K562 (cell line): ENCODE results near the gene FMNL1. TPM values are rescaled to one million over a fixed set of nuclear protein-coding genes. Genes with fewer than 3 reads are reported as not detected.

Experiments
- GABPB2 ChIP-seq: fragments of 250-450 bp; sonication (Bioruptor Pico); conservative IDR thresholded peaks from 2 replicates; pipeline ENCODE4 v1.5.1; 2021; ENCODE audit warnings: mild to moderate bottlenecking
- NFE2L1 ChIP-seq: fragments of 450-650 bp; IDR thresholded peaks from 2 replicates; pipeline ENCODE4 v1.6.1; 2016; ENCODE audit warnings: missing genetic modification characterization, low read depth, mild to moderate bottlenecking, missing compliant biosample characterization, moderate library complexity, borderline replicate concordance
- NONO ChIP-seq, 2 experiments: fragments of 200-400 bp in 1 of 2; fragments of 450-650 bp in 1 of 2; formaldehyde crosslinking in 1 of 2; IDR thresholded peaks; 2 replicates each; pipeline ENCODE4 v1.6.1; 2017; ENCODE audit warnings: low read depth in 2 of 2, mild to moderate bottlenecking in 2 of 2, moderate library complexity in 2 of 2, low read length in 1 of 2
- PHTF2 ChIP-seq: fragments of 250-450 bp; sonication (Bioruptor Pico); IDR thresholded peaks from 2 replicates; pipeline ENCODE4 v1.5.0; 2021; ENCODE audit warnings: mild to moderate bottlenecking
- RBM17 ChIP-seq: fragments of 200-400 bp; formaldehyde crosslinking; IDR thresholded peaks from 2 replicates; pipeline ENCODE4 v1.6.1; 2017; ENCODE audit warnings: low read depth, mild to moderate bottlenecking, low read length, borderline replicate concordance
- SIN3A ChIP-seq, 2 experiments: fragments of 150-350 bp in 1 of 2; IDR thresholded peaks; 2 replicates each; pipeline ENCODE4 v1.6.1; 2011 to 2016; ENCODE audit warnings: borderline replicate concordance in 2 of 2, low read depth in 2 of 2, low read length in 2 of 2, mild to moderate bottlenecking in 2 of 2, moderate library complexity in 2 of 2; ENCODE audit not compliant: control insufficient read depth in 1 of 2
- SLC30A9 ChIP-seq: fragments of 250-450 bp; sonication (Bioruptor Pico); IDR thresholded peaks from 2 replicates; pipeline ENCODE4 v1.8.0; 2022; ENCODE audit warnings: mild to moderate bottlenecking, moderate library complexity
- TAF1 ChIP-seq: IDR thresholded peaks from 2 replicates; pipeline ENCODE4 v1.6.1; 2011; ENCODE audit warnings: mild to moderate bottlenecking, low read length, moderate library complexity; ENCODE audit not compliant: insufficient read depth, control insufficient read depth, severe bottlenecking; ENCODE audit errors: extremely low read depth
- TARDBP ChIP-seq: fragments of 450-650 bp; IDR thresholded peaks from 2 replicates; pipeline ENCODE4 v1.6.1; 2016
- TBL1XR1 ChIP-seq, 2 experiments: IDR thresholded peaks; 2 replicates each; pipeline ENCODE4 v1.6.1; 2012; ENCODE audit warnings: improper control_type of control experiment in 2 of 2, low read length in 2 of 2, mild to moderate bottlenecking in 1 of 2
- TSC22D4 ChIP-seq: fragments of 450-650 bp; IDR thresholded peaks from 2 replicates; pipeline ENCODE4 v1.6.1; 2016; ENCODE audit warnings: missing genetic modification characterization, missing biosample characterization, control low read depth
- XRCC3 ChIP-seq: fragments of 450-650 bp; IDR thresholded peaks from 2 replicates; pipeline ENCODE4 v1.6.1; 2017; ENCODE audit warnings: mild to moderate bottlenecking, moderate library complexity
- YBX1 ChIP-seq: fragments of 450-650 bp; IDR thresholded peaks from 2 replicates; pipeline ENCODE4 v1.7.1; 2016; ENCODE audit warnings: mild to moderate bottlenecking
- ZFP36 ChIP-seq: fragments of 150-350 bp; IDR thresholded peaks from 2 replicates; pipeline ENCODE4 v1.6.1; 2018; ENCODE audit warnings: low read length, low read depth; ENCODE audit not compliant: partially characterized antibody
- ZNF445 ChIP-seq: fragments of 250-450 bp; sonication (Bioruptor Pico); IDR thresholded peaks from 2 replicates; pipeline ENCODE4 v1.4.0; 2020; ENCODE audit warnings: low read depth, mild to moderate bottlenecking, moderate library complexity
- ZNF780A ChIP-seq: fragments of 250-450 bp; sonication (Bioruptor Pico); IDR thresholded peaks from 2 replicates; pipeline ENCODE4 v1.5.0; 2021; ENCODE audit warnings: mild to moderate bottlenecking
- polyA plus RNA-seq, 8 experiments: library from polyadenylated mRNA; depleted of rRNA in 4 of 8; stranded (reverse) in 5 of 8; unstranded in 3 of 8; fragments of >200 nt; fragmentation: Nextera tagmentation in 2 of 8; fragmentation: Illumina TruSeq in 1 of 8; extraction: Ambion mirVana in 2 of 8; extraction: Trizol in 1 of 8; gene quantifications; 2 replicates each; pipeline versions ENCODE4 v1.2.1 to v1.2.3, GENCODE V29; 2011 to 2014; ENCODE audit warnings: inconsistent platforms in 1 of 8, missing spikeins in 1 of 8
- total RNA-seq, 7 experiments: library from RNA; depleted of rRNA in 6 of 7; stranded (reverse); fragments of >200 nt in 6 of 7; fragmentation: Illumina TruSeq in 2 of 7; extraction: Trizol in 2 of 7; gene quantifications; 2 replicates each; pipeline versions ENCODE4 v1.2.1 to v1.2.3, GENCODE V29; 2011 to 2021; ENCODE audit warnings: low replicate concordance in 1 of 7
- TF ChIP-seq, protein P1 (sequence below): fragments of 450-650 bp; formaldehyde crosslinking; IDR thresholded peaks from 2 replicates; pipeline ENCODE4 v1.4.0; 2022; ENCODE audit warnings: missing genetic modification characterization
- TF ChIP-seq, protein P2 (sequence below): fragments of 250-450 bp; sonication (Bioruptor Pico); IDR thresholded peaks from 2 replicates; pipeline ENCODE4 v1.5.0; 2021
- TF ChIP-seq, protein P3 (sequence below), 2 experiments: fragments of 450-650 bp; conservative IDR thresholded peaks; 2 replicates each; pipeline ENCODE4 v1.6.1; 2017; ENCODE audit warnings: mild to moderate bottlenecking in 2 of 2, moderate library complexity in 2 of 2
- TF ChIP-seq, protein P4 (sequence below): fragments of 250-450 bp; sonication (Bioruptor Pico); IDR thresholded peaks from 2 replicates; pipeline ENCODE4 v1.5.0; 2021; ENCODE audit warnings: mild to moderate bottlenecking, moderate library complexity

Gene FMNL1
- total and polyA plus RNA-seq, 9 of the 15 experiments (the other 6 are each of a cell fraction or from before 2014, with no cell fraction given) = 0.70 to 36.6 (median 7.7) TPM

DNA sequence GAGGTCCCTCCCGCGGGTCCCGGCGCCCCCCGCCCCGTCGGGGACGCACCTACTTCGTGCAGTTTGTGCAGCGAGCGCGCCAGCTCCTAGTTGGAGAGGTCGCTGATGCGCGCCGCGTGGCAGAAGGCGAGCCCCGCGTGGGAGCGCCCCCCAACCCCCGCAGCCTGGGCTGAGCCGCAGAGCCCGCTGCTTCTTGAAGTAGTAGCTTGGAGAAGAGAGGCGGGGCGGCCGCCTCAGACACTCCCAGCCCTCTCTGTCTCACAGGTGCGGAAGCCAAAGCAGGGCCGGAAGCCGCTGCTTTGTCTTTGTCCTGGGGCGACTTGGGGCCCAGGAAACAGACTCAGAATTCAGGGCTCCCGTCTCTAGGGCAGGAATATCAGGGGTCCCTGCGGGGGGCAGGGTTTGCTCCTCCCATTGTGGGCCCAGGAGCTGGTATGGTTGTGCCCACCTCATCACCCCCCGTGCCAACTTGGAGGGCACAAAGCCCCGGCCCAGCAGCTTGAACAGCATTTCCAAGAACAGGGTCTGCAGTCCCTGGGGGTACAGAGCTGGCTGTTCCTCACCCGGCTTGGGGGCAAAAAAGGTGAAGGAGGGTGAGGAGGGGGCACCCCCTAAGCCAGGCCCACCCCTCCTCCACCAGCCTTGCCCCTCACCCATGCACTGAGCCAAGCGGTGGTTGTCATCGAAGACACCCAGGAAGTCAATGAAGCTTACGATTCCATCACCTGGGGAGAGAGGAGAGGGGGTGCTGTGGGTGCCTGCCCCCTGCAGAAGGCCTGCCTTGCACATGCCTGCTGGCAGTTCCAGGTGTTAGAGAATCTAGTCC is 26.7 kb downstream of the FMNL1 start (continued):
- TF ChIP-seq, protein P1, sequence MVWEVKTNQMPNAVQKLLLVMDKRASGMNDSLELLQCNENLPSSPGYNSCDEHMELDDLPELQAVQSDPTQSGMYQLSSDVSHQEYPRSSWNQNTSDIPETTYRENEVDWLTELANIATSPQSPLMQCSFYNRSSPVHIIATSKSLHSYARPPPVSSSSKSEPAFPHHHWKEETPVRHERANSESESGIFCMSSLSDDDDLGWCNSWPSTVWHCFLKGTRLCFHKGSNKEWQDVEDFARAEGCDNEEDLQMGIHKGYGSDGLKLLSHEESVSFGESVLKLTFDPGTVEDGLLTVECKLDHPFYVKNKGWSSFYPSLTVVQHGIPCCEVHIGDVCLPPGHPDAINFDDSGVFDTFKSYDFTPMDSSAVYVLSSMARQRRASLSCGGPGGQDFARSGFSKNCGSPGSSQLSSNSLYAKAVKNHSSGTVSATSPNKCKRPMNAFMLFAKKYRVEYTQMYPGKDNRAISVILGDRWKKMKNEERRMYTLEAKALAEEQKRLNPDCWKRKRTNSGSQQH = no peak
- TF ChIP-seq TSC22D4 (tag) = no peak
- TF ChIP-seq RBM17 = no peak
- TF ChIP-seq NFE2L1 (tag) = no peak
- no peak for TF ChIP-seq SLC30A9
- no peak for TF ChIP-seq PHTF2
- TF ChIP-seq NONO (IDR thresholded peaks at IDR 0.05; ENCODE audit: low read depth in 2 of 2, low read length in 1 of 2) = no peak
- no peak for TF ChIP-seq ZNF445 (CRISPR knock-in tag)
- no peak for TF ChIP-seq YBX1
- TF ChIP-seq TAF1 = no peak
- TF ChIP-seq ZNF780A (CRISPR knock-in tag) = 0 out of 2 replicates have a peak, but pooled peaks have one; percentile 33
- peak in 1 of 2 experiments; percentile 67; a peak in 1 of 4 replicates for TF ChIP-seq SIN3A (IDR thresholded peaks at IDR 0.05; ENCODE audit: borderline replicate concordance in 2 of 2, control insufficient read depth in 1 of 2, low read depth in 2 of 2, low read length in 2 of 2)
- no peak for TF ChIP-seq XRCC3
- no peak for TF ChIP-seq GABPB2
- TF ChIP-seq TBL1XR1 (IDR thresholded peaks at IDR 0.05; ENCODE audit: low read length in 2 of 2) = no peak
- TF ChIP-seq ZFP36 = no peak
- no peak for TF ChIP-seq TARDBP
- TF ChIP-seq, protein P2, sequence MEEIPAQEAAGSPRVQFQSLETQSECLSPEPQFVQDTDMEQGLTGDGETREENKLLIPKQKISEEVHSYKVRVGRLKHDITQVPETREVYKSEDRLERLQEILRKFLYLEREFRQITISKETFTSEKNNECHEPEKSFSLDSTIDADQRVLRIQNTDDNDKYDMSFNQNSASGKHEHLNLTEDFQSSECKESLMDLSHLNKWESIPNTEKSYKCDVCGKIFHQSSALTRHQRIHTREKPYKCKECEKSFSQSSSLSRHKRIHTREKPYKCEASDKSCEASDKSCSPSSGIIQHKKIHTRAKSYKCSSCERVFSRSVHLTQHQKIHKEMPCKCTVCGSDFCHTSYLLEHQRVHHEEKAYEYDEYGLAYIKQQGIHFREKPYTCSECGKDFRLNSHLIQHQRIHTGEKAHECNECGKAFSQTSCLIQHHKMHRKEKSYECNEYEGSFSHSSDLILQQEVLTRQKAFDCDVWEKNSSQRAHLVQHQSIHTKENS = no peak
- TF ChIP-seq, protein P3, sequence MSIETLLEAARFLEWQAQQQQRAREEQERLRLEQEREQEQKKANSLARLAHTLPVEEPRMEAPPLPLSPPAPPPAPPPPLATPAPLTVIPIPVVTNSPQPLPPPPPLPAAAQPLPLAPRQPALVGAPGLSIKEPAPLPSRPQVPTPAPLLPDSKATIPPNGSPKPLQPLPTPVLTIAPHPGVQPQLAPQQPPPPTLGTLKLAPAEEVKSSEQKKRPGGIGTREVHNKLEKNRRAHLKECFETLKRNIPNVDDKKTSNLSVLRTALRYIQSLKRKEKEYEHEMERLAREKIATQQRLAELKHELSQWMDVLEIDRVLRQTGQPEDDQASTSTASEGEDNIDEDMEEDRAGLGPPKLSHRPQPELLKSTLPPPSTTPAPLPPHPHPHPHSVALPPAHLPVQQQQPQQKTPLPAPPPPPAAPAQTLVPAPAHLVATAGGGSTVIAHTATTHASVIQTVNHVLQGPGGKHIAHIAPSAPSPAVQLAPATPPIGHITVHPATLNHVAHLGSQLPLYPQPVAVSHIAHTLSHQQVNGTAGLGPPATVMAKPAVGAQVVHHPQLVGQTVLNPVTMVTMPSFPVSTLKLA (conservative IDR thresholded peaks at IDR 0.05) = peak in 1 of 2 experiments; percentile 4; a peak in 1 of 4 replicates
- TF ChIP-seq, protein P4, sequence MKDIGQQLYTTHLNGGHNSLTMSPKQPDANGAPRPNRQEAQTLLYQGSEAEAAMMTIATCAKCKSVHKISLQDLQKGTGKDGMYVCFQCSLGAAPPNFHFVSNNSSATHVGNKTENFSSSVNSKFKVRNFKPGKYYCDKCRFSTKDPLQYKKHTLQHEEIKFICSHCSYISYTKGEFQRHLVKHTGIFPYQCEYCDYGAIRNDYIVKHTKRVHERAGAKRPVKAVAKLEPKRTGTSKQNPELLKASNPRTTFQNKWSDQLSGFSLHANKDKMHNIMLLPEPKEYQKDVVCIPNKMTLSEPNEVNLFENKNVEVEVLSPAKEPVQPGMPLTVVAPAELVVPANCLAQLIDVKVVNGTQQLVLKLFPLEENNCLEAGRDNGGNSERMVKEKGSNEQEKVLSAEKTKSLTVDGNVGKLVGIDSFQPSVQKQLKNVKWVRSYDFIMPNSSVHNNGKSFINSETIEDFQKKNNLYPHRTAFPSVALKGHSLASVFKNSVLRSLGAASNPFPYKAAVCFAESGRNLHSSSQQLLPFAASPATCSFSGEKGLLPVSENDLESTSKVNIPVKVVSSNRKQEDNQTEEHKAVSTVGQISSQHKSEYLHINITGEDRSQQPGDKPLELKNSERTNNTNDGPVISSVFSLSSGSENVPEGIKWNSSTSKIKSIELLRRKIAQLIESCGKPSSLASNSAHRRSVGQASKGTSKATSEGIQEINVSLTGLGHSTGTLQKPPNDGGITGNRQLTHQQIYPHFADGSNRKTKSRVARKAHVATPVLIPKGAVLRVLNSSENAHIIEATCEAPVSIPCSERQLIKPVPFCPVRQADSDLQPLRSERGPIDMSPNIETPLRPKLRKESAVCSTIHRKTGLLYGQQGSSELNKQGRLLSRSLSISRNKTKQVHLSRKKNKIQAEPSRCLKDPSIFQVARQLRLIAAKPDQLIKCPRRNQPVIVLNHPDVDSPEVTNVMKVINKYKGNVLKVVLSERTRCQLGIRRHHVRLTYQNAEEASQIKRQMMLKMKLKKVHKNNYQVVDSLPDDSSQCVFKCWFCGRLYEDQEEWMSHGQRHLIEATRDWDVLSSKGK (CRISPR knock-in tag) = no peak
